Adrenal gland (tissue), 12 donors: ENCODE data around the gene INAFM2. TPM values are rescaled to one million over a fixed set of nuclear protein-coding genes. Genes with fewer than 3 reads are reported as not detected.

Source experiments
- DNase-seq, 7 donors: peaks; one replicate each; pipeline ENCODE4 v3.0.0-alpha.2; 2019 to 2020
- H3K27ac ChIP-seq, 5 donors: fragments of 200-600 bp; sonication (generic) in 4 of 5; 1 replicate in 3 of 5; 2 replicates in 2 of 5; pipeline versions ENCODE4 v1.5.1 to v1.8.0; 2016 to 2020; ENCODE audit warnings: mild to moderate bottlenecking in 1 of 5
- H3K27me3 ChIP-seq: fragments of 200-600 bp; 2 replicates; pipeline ENCODE4 v1.8.0; 2021
- H3K36me3 ChIP-seq, 2 donors: fragments of 200-600 bp; replicated peaks in 1 of 2; 1 replicate in 1 of 2; 2 replicates in 1 of 2; pipeline versions ENCODE4 v1.5.1 to v1.8.0; 2018 to 2022
- H3K4me1 ChIP-seq, 2 donors: fragments of 200-600 bp; replicated peaks in 1 of 2; 1 replicate in 1 of 2; 2 replicates in 1 of 2; pipeline versions ENCODE4 v1.5.1 to v1.8.0; 2018 to 2021
- H3K4me3 ChIP-seq, 4 donors: fragments of 200-600 bp; sonication (generic) in 3 of 4; one replicate each; pipeline ENCODE4 v1.5.1; 2016 to 2018
- H3K9me3 ChIP-seq, 3 donors: fragments of 200-600 bp; sonication (generic) in 1 of 3; replicated peaks in 1 of 3; 1 replicate in 2 of 3; 2 replicates in 1 of 3; pipeline versions ENCODE4 v1.5.1 to v1.8.0; 2016 to 2021
- POLR2A ChIP-seq, 2 donors: fragments of 450-650 bp; IDR thresholded peaks; one replicate each; pipeline ENCODE4 v1.6.1; 2017; ENCODE audit warnings: antibody characterized with exemption in 2 of 2, mild to moderate bottlenecking in 2 of 2, moderate library complexity in 1 of 2
- WGBS, 4 donors: extraction: QIAGEN DNeasy Blood & Tissue Kit in 2 of 4; methylation state at CpG; one replicate each; pipeline versions ENCODE4 v1.1.5 to v1.1.7; 2013 to 2017; 5-methylcytosine and 5-hydroxymethylcytosine counted together
- intact Hi-C, 2 donors: fragments of 100-400 bp; cut with DNase I; formaldehyde crosslinking; loops; one replicate each; pipeline versions ENCODE4 v1.14.1 to v1.15.0; 2022 to 2023
- polyA plus RNA-seq, 3 donors: library from polyadenylated mRNA; stranded (reverse); fragments of 200-250 nt in 2 of 3; fragments of 350-450 nt in 1 of 3; fragmentation: Illumina TruSeq in 1 of 3; extraction: RNeasy Lipid Tissue Mini Kit (QIAGEN cat#74804) in 1 of 3; gene quantifications; one replicate each; pipeline ENCODE4 v1.2.3, GENCODE V29; 2013 to 2014
- total RNA-seq, 9 donors: library from RNA; depleted of rRNA in 4 of 9; stranded (reverse); fragments of >200 nt in 4 of 9; fragments of 120-200 nt in 1 of 9; fragmentation: NEBNext Ultra II Directional in 1 of 9; extraction: Animal tissue kit (Norgen Biotek cat#: 25700) in 1 of 9; gene quantifications; one replicate each; pipeline versions ENCODE4 v1.1.0 to v1.2.4, GENCODE V29; 2013 to 2023
- TF ChIP-seq, protein P1 (sequence below), 6 experiments: fragments of 450-650 bp in 4 of 6; fragments of 200-600 bp in 2 of 6; sonication (generic) in 1 of 6; IDR thresholded peaks; 1 replicate in 5 of 6; 2 replicates in 1 of 6; pipeline versions ENCODE4 v1.5.1 to v1.8.0; 2016 to 2021; ENCODE audit warnings: antibody characterized with exemption in 6 of 6, mild to moderate bottlenecking in 2 of 6, moderate library complexity in 1 of 6
- donor health status: healthy with polysubstance abuse.
- donor health status: Bipolar disorder and iron deficiency.
- donor health status: DM: yes; HTN: yes; CAD: no.
- donor health status: DM: no; HTN: no; CAD: no.
- donor health status: DM: no; HTN: no; CAD: no.
- donor health status: DM: yes; HTN: yes; CAD: no.

Gene INAFM2
- total and polyA plus RNA-seq, 12 donors: 10.6 to 25.5 (median 20.1) TPM

DNA sequence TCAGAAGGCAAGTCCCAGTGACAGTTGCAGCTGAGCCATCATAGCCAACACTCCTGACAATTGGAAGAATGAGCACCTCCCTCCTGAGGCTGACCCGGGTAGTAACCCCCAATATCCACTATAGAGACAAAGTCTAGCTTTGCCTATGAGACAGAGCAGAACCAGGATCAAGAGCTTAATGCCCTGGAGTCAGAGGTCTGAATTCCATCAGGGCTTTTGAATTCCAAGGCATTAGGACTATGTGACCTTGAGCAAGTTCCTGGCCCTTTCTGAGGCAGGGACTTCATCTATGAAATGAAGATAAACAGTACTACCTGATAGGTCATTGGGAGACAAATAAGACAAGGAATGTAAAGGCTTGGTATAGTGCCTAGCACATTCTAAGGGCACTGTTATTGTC is 3.1 kb upstream of the INAFM2 start:
- intact Hi-C loops: loop anchor here in 1 of 2 donors (5.0 kb wide), 1 partner anchor 102 kb away; no protein-coding TSS in a partner anchor

DNA sequence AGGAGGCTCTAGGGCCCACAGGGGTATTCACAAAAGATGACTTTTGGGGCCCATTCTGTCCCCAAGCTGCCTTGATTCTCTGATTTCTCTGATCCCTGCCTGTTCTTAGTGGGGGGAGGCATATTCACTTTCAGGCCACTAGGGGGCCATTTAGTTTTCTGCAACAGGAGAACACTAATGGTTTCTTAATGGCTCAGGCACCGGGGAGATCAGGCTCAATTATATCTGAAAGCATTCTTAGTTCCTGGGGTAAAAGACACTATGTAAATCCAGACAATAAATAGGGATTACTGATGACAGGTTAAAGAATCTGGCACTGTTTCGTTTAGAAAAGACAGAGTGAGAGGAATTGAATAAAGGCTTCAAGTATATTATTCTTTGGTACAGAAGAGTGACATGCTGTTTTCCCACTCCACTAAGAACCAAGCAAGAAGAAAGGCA is 2.5 kb upstream of the INAFM2 start:
- Histone ChIP-seq H3K4me3 (no peak overlapping the region), H3K4me1 (peaks cover 0 to 15% of the 10 kb centered on the region in 2 donors), H3K27ac (no peak overlapping the region), H3K9me3 (no peaks in the 10 kb centered on the region), H3K27me3 (no peaks in the 10 kb centered on the region), H3K36me3 (no peaks in the 10 kb centered on the region)
- intact Hi-C loops: loop anchor here in 1 of 2 donors (5.0 kb wide), 1 partner anchor 101 kb away; no protein-coding TSS in a partner anchor
- 0 to 4% (median 1%) methylated on average over 2 of the region's 2 CpGs for WGBS, 4 donors
- TF ChIP-seq POLR2A (IDR thresholded peaks at IDR 0.05): no peak
- TF ChIP-seq, protein P1, sequence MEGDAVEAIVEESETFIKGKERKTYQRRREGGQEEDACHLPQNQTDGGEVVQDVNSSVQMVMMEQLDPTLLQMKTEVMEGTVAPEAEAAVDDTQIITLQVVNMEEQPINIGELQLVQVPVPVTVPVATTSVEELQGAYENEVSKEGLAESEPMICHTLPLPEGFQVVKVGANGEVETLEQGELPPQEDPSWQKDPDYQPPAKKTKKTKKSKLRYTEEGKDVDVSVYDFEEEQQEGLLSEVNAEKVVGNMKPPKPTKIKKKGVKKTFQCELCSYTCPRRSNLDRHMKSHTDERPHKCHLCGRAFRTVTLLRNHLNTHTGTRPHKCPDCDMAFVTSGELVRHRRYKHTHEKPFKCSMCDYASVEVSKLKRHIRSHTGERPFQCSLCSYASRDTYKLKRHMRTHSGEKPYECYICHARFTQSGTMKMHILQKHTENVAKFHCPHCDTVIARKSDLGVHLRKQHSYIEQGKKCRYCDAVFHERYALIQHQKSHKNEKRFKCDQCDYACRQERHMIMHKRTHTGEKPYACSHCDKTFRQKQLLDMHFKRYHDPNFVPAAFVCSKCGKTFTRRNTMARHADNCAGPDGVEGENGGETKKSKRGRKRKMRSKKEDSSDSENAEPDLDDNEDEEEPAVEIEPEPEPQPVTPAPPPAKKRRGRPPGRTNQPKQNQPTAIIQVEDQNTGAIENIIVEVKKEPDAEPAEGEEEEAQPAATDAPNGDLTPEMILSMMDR (IDR thresholded peaks at IDR 0.05): peak; percentile 83 to 94 (median 86)
- DNase-seq: peak in 5 of 7 donors; percentile 61 to 86 (median 74)

More for the DNA sequence above, 3.1 kb upstream of the INAFM2 start:
- 95 to 100% (median 98%) methylated on average over 1 of the region's 1 CpG for WGBS, 4 donors
- Histone ChIP-seq H3K27me3 (no peaks in the 10 kb centered on the region), H3K27ac (no peak overlapping the region), H3K36me3 (no peaks in the 10 kb centered on the region), H3K9me3 (no peaks in the 10 kb centered on the region), H3K4me1 (peaks cover 0 to 9% of the 10 kb centered on the region in 2 donors), H3K4me3 (no peak overlapping the region)
- TF ChIP-seq POLR2A (IDR thresholded peaks at IDR 0.05): no peak
- no peak for DNase-seq

DNA sequence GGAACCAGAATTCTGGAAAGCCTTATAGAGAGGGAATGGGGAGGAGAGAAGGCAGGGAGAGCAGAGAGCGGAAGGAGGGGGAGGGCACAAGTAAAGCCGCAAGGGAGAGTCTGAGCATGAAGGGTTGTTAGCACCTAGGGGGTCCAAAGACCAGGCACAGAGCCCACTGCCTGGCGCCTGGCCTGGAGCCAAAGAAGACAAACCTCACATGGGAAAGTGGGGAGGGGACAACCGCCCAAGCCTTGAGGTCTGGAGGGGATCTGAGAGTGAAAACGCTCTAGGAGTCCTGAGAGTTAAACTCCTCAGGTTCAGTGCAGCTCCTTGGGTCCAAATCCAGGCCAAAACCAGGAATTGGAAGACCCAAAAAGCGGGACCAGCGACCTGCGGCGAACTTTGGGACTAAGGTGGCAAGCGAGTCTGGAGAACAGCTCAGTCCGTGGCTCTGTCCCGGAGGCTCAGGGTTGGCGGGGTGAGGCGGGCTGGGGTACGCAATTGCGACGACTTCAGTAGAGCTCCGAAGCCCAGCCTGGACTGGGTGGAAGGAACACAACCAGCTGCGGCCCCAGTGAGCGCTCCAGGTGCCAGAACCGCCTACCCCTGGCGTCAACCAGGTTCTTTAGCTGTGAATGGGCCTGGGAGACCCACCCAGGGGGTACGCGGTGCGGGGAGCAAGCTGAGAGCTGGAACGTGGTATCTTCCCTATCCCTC is 807 bp upstream of the INAFM2 start:
- intact Hi-C loops: loop anchor here in 1 of 2 donors (5.0 kb wide), 1 partner anchor 100 kb away; no protein-coding TSS in a partner anchor
- H3K4me1 ChIP-seq: peaks cover 0 to 20% of the 10 kb centered on the region in 2 donors
- no peaks in the 10 kb centered on the region for H3K36me3 ChIP-seq
- peak overlapping the region in 2 of 5 donors; percentile 64 to 84 for H3K27ac ChIP-seq
- WGBS, 4 donors: 59 to 73% (median 66%) methylated on average over 25 to 26 of the region's 26 CpGs
- H3K4me3 ChIP-seq: peak overlapping the region in 1 of 4 donors; percentile 87
- TF ChIP-seq, protein P1 (IDR thresholded peaks at IDR 0.05): no peak
- no peak for TF ChIP-seq POLR2A (IDR thresholded peaks at IDR 0.05)
- H3K27me3 ChIP-seq: no peaks in the 10 kb centered on the region
- DNase-seq: peak in 2 of 7 donors; percentile 20 to 64
- H3K9me3 ChIP-seq: no peaks in the 10 kb centered on the region

DNA sequence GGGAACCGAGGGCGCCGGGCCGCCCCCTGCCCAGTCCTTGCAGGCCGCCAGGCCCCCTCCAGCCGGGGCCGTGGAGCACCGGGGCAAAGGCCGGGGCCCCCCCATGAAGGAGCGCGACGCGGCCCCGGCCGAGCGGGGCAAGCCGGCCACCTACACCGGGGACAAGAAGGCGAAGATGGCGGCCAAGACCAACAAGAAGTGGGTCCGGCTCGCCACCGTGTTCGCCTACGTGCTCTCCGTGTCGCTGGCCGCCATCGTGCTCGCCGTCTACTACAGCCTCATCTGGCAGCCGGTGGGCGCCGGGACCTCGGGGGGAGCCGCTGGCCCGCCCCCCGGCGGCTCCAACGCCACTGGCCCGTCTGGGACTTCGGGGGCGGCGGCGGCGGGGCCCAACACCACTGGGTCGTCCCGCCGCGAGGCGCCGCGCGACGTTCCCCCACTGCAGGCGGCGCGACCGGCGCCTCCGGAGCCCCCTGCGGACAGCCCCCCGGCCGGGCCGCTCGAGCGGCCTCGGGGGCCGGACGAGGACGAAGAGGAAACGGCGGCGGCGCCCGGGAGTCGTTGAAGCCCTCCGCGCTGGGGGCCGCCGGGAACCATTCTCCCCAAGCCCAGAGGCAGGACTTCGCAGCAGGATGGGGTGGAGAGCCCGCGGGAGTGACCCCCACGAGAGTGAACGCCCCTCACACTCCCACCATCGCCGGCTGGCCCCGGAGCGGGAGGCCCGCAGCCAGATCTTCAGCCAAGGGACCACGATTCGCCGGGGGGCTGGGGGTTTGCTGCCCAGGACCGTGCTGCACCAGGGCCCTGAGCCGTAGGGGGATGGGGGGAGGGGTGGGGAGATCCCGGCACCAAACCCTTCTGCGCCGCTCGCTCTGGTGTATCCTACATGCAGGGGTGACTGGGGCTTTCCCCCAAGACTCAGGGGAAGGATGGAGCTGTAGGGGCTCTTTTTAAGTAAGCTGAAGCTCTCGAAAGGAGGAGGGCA is 753 bp downstream of the INAFM2 start:
- Histone ChIP-seq H3K4me3 (peak overlapping the region in 3 of 4 donors; percentile 55 to 87 (median 64)), H3K9me3 (no peaks in the 10 kb centered on the region), H3K27me3 (no peaks in the 10 kb centered on the region), H3K4me1 (peaks cover 0 to 26% of the 10 kb centered on the region in 2 donors), H3K27ac (peak overlapping the region in 3 of 5 donors; percentile 52 to 84 (median 78)), H3K36me3 (no peaks in the 10 kb centered on the region)
- 2 to 6% (median 2%) methylated on average over 20 to 101 of the region's 101 CpGs for WGBS, 4 donors
- intact Hi-C loops: loop anchor here in 1 of 2 donors (5.0 kb wide), 1 partner anchor 98 kb away; no protein-coding TSS in a partner anchor
- peak in 1 of 7 donors; percentile 38 for DNase-seq
- TF ChIP-seq, protein P1 (IDR thresholded peaks at IDR 0.05): no peak
- no peak for TF ChIP-seq POLR2A (IDR thresholded peaks at IDR 0.05)
